A673 (cell line): Measurements from ENCODE around the gene SRL. TPM values are rescaled to one million over a fixed set of nuclear protein-coding genes. Genes with fewer than 3 reads are reported as not detected.

Source experiments
- BruUV-seq: library from RNA; stranded (reverse); fragments of 400-500 nt; replicated peaks from 2 replicates; lab custom pipeline; 2021; lab: Mats Ljungman, UMichigan
- CTCF ChIA-PET: fragments of 300-600 bp; sonication (Branson Sonifier 250); formaldehyde crosslinking; loops from one replicate; lab custom pipeline; 2022; ENCODE audit warnings: antibody characterized with exemption; lab: Charles Lee
- POLR2A ChIA-PET: fragments of 300-600 bp; sonication (Branson Sonifier 250); formaldehyde crosslinking; loops from one replicate; lab custom pipeline; 2022; ENCODE audit warnings: antibody characterized with exemption; ENCODE audit not compliant: low non-redundant PET; lab: Charles Lee
- DNase-seq: peaks from one replicate; pipeline ENCODE4 v3.0.0-alpha.2; 2015; ENCODE audit warnings: low spot score
- H3K27ac ChIP-seq: fragments of 200-600 bp; sonication (generic); 2 replicates; pipeline ENCODE4 v1.5.1; 2016; ENCODE audit warnings: mixed run types, low read depth, mild to moderate bottlenecking, mixed read lengths, antibody characterized with exemption, low read length; ENCODE audit not compliant: poor library complexity, severe bottlenecking
- H3K27me3 ChIP-seq: fragments of 200-600 bp; sonication (generic); replicated peaks from 2 replicates; pipeline ENCODE4 v1.6.1; 2017; ENCODE audit warnings: mixed run types, low read depth, mild to moderate bottlenecking, mixed read lengths, antibody characterized with exemption, low read length; ENCODE audit not compliant: insufficient read depth, poor library complexity
- H3K36me3 ChIP-seq: fragments of 200-600 bp; sonication (generic); 2 replicates; pipeline ENCODE4 v1.6.1; 2016; ENCODE audit warnings: mixed run types, mild to moderate bottlenecking, mixed read lengths, antibody characterized with exemption, low read length; ENCODE audit not compliant: insufficient read depth, poor library complexity, severe bottlenecking
- H3K4me1 ChIP-seq: fragments of 200-600 bp; sonication (generic); 2 replicates; pipeline ENCODE4 v1.6.1; 2017; ENCODE audit warnings: mixed run types, mild to moderate bottlenecking, mixed read lengths, antibody characterized with exemption, low read length; ENCODE audit not compliant: insufficient read depth, poor library complexity, severe bottlenecking
- H3K4me3 ChIP-seq: fragments of 200-600 bp; sonication (generic); 2 replicates; pipeline ENCODE4 v1.5.1; 2016; ENCODE audit warnings: low read depth, mixed run types, mild to moderate bottlenecking, mixed read lengths, low read length; ENCODE audit not compliant: poor library complexity, severe bottlenecking
- H3K9me3 ChIP-seq: fragments of 200-600 bp; sonication (generic); 2 replicates; pipeline ENCODE4 v1.6.1; 2016; ENCODE audit warnings: mixed run types, low read depth, mild to moderate bottlenecking, mixed read lengths, antibody characterized with exemption, low read length; ENCODE audit not compliant: poor library complexity, severe bottlenecking
- CTCF ChIP-seq: fragments of 300-800, 200-600 bp; sonication (generic); conservative IDR thresholded peaks from 2 replicates; pipeline ENCODE4 v1.5.1; 2017; ENCODE audit warnings: low read depth, mild to moderate bottlenecking, antibody characterized with exemption, low read length, moderate library complexity, mixed read lengths
- EZH2 ChIP-seq: fragments of 200-600 bp; sonication (generic); IDR thresholded peaks from 2 replicates; pipeline ENCODE4 v1.6.1; 2017; ENCODE audit warnings: borderline replicate concordance, low read depth, mild to moderate bottlenecking, mixed read lengths, antibody characterized with exemption, low read length; ENCODE audit not compliant: poor library complexity, severe bottlenecking
- intact Hi-C: fragments of 100-400 bp; cut with micrococcal nuclease; formaldehyde crosslinking; loops from one replicate; pipeline ENCODE4 v1.10.0; 2022; ENCODE audit not compliant: unreplicated experiment
- total RNA-seq: library from RNA; stranded (reverse); gene quantifications from 2 replicates; pipeline ENCODE4 v1.2.3, GENCODE V29; 2021

The SRL gene
- total RNA-seq, 1 experiment from 2014 or later: 0.11 TPM

GRCh38 chr16:4231367-4231766 is 10.5 kb downstream of the SRL start:
- Histone ChIP-seq H3K27me3 (no peaks in the 10 kb centered on the region), H3K4me1 (no peaks in the 10 kb centered on the region), H3K27ac (no peak overlapping the region), H3K9me3 (no peaks in the 10 kb centered on the region), H3K4me3 (no peak overlapping the region), H3K36me3 (no peaks in the 10 kb centered on the region)
- intact Hi-C loops: loop anchor here (10.0 kb wide), 1 partner anchor 107 kb away; no protein-coding TSS in a partner anchor
- TF ChIP-seq EZH2 (no peak), CTCF (no peak)
- BruUV-seq: no TSS peak
- ChIA-PET CTCF (no interaction called here), POLR2A (interaction anchor here (0.5 kb wide), 1 partner anchor 62 kb away, joined by 3 read pairs; no protein-coding TSS in a partner anchor)
- no peak for DNase-seq

DNA sequence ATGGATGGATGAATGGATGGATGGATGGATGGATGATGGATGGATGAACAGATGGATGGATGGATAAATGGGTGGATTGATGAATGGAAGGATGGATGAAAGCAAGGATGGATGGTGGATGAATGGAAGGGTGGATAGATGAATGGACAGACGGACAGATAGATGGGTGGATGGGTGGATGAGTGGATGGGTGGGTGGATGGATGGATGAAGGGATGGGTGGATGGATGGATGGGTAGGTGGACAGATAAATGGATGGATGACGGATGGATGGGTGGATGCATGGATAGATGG is 14.9 kb downstream of the SRL start:
- Histone ChIP-seq H3K36me3 (no peaks in the 10 kb centered on the region), H3K27ac (no peak overlapping the region), H3K27me3 (no peaks in the 10 kb centered on the region), H3K4me1 (no peaks in the 10 kb centered on the region), H3K9me3 (no peaks in the 10 kb centered on the region), H3K4me3 (no peak overlapping the region)
- intact Hi-C loops: no loop called here
- CTCF ChIA-PET: no interaction called here
- no peak for TF ChIP-seq CTCF
- no peak for TF ChIP-seq EZH2
- POLR2A ChIA-PET: no interaction called here
- no TSS peak for BruUV-seq
- DNase-seq: no peak

- Histone ChIP-seq H3K36me3 (no peaks in the 10 kb centered on the region), H3K9me3 (no peaks in the 10 kb centered on the region), H3K4me3 (no peak overlapping the region), H3K27me3 (no peaks in the 10 kb centered on the region), H3K27ac (no peak overlapping the region), H3K4me1 (no peaks in the 10 kb centered on the region)
- intact Hi-C loops: no loop called here
- TF ChIP-seq CTCF (no peak), EZH2 (no peak)
- no TSS peak for BruUV-seq
- CTCF ChIA-PET: no interaction called here
- DNase-seq: no peak
- POLR2A ChIA-PET: no interaction called here
Observed at GRCh38 chr16:4226251-4227039, 15.4 kb downstream of the SRL start.
